A673 (cell line): Measurements from ENCODE around the gene KDELR3. TPM values are rescaled to one million over a fixed set of nuclear protein-coding genes. Genes with fewer than 3 reads are reported as not detected.

ENCODE experiments used
- BruUV-seq: library from RNA; stranded (reverse); fragments of 400-500 nt; replicated peaks from 2 replicates; lab custom pipeline; 2021; lab: Mats Ljungman, UMichigan
- CTCF ChIA-PET: fragments of 300-600 bp; sonication (Branson Sonifier 250); formaldehyde crosslinking; loops from one replicate; lab custom pipeline; 2022; ENCODE audit warnings: antibody characterized with exemption; lab: Charles Lee
- POLR2A ChIA-PET: fragments of 300-600 bp; sonication (Branson Sonifier 250); formaldehyde crosslinking; loops from one replicate; lab custom pipeline; 2022; ENCODE audit warnings: antibody characterized with exemption; ENCODE audit not compliant: low non-redundant PET; lab: Charles Lee
- DNase-seq: peaks from one replicate; pipeline ENCODE4 v3.0.0-alpha.2; 2015; ENCODE audit warnings: low spot score
- H3K27ac ChIP-seq: fragments of 200-600 bp; sonication (generic); 2 replicates; pipeline ENCODE4 v1.5.1; 2016; ENCODE audit warnings: mixed run types, low read depth, mild to moderate bottlenecking, mixed read lengths, antibody characterized with exemption, low read length; ENCODE audit not compliant: poor library complexity, severe bottlenecking
- H3K27me3 ChIP-seq: fragments of 200-600 bp; sonication (generic); replicated peaks from 2 replicates; pipeline ENCODE4 v1.6.1; 2017; ENCODE audit warnings: mixed run types, low read depth, mild to moderate bottlenecking, mixed read lengths, antibody characterized with exemption, low read length; ENCODE audit not compliant: insufficient read depth, poor library complexity
- H3K36me3 ChIP-seq: fragments of 200-600 bp; sonication (generic); 2 replicates; pipeline ENCODE4 v1.6.1; 2016; ENCODE audit warnings: mixed run types, mild to moderate bottlenecking, mixed read lengths, antibody characterized with exemption, low read length; ENCODE audit not compliant: insufficient read depth, poor library complexity, severe bottlenecking
- H3K4me1 ChIP-seq: fragments of 200-600 bp; sonication (generic); 2 replicates; pipeline ENCODE4 v1.6.1; 2017; ENCODE audit warnings: mixed run types, mild to moderate bottlenecking, mixed read lengths, antibody characterized with exemption, low read length; ENCODE audit not compliant: insufficient read depth, poor library complexity, severe bottlenecking
- H3K4me3 ChIP-seq: fragments of 200-600 bp; sonication (generic); 2 replicates; pipeline ENCODE4 v1.5.1; 2016; ENCODE audit warnings: low read depth, mixed run types, mild to moderate bottlenecking, mixed read lengths, low read length; ENCODE audit not compliant: poor library complexity, severe bottlenecking
- H3K9me3 ChIP-seq: fragments of 200-600 bp; sonication (generic); 2 replicates; pipeline ENCODE4 v1.6.1; 2016; ENCODE audit warnings: mixed run types, low read depth, mild to moderate bottlenecking, mixed read lengths, antibody characterized with exemption, low read length; ENCODE audit not compliant: poor library complexity, severe bottlenecking
- CTCF ChIP-seq: fragments of 300-800, 200-600 bp; sonication (generic); conservative IDR thresholded peaks from 2 replicates; pipeline ENCODE4 v1.5.1; 2017; ENCODE audit warnings: low read depth, mild to moderate bottlenecking, antibody characterized with exemption, low read length, moderate library complexity, mixed read lengths
- EZH2 ChIP-seq: fragments of 200-600 bp; sonication (generic); IDR thresholded peaks from 2 replicates; pipeline ENCODE4 v1.6.1; 2017; ENCODE audit warnings: borderline replicate concordance, low read depth, mild to moderate bottlenecking, mixed read lengths, antibody characterized with exemption, low read length; ENCODE audit not compliant: poor library complexity, severe bottlenecking
- intact Hi-C: fragments of 100-400 bp; cut with micrococcal nuclease; formaldehyde crosslinking; loops from one replicate; pipeline ENCODE4 v1.10.0; 2022; ENCODE audit not compliant: unreplicated experiment
- total RNA-seq: library from RNA; stranded (reverse); gene quantifications from 2 replicates; pipeline ENCODE4 v1.2.3, GENCODE V29; 2021

KDELR3 gene
- total RNA-seq, 1 experiment from 2014 or later: 4.0 TPM

- TF ChIP-seq CTCF: no peak
- no peak for TF ChIP-seq EZH2
- DNase-seq: no peak
- no TSS peak for BruUV-seq
- Histone ChIP-seq H3K27ac (no peak overlapping the region), H3K36me3 (no peaks in the 10 kb centered on the region), H3K27me3 (no peaks in the 10 kb centered on the region), H3K4me1 (no peaks in the 10 kb centered on the region), H3K4me3 (no peak overlapping the region), H3K9me3 (no peaks in the 10 kb centered on the region)
- ChIA-PET CTCF (no interaction called here), POLR2A (no interaction called here)
- intact Hi-C loops: no loop called here
Observed at GRCh38 chr22:38419858-38420160, 48.1 kb upstream of the KDELR3 start.

GRCh38 chr22:38420734-38421133 is 47.2 kb upstream of the KDELR3 start:
- ChIA-PET CTCF (no interaction called here), POLR2A (no interaction called here)
- H3K9me3 ChIP-seq: no peaks in the 10 kb centered on the region
- intact Hi-C loops: no loop called here
- no peak overlapping the region for H3K4me3 ChIP-seq
- H3K27ac ChIP-seq: no peak overlapping the region
- no peak for DNase-seq
- H3K4me1 ChIP-seq: no peaks in the 10 kb centered on the region
- H3K27me3 ChIP-seq: no peaks in the 10 kb centered on the region
- H3K36me3 ChIP-seq: no peaks in the 10 kb centered on the region
- no TSS peak for BruUV-seq
- no peak for TF ChIP-seq EZH2
- TF ChIP-seq CTCF: no peak

GRCh38 chr22:38422611-38423511 is 45.0 kb upstream of the KDELR3 start:
- CTCF ChIA-PET: no interaction called here
- H3K4me3 ChIP-seq: no peak overlapping the region
- intact Hi-C loops: no loop called here
- POLR2A ChIA-PET: no interaction called here
- no peak for TF ChIP-seq CTCF
- TF ChIP-seq EZH2: no peak
- H3K4me1 ChIP-seq: no peaks in the 10 kb centered on the region
- H3K36me3 ChIP-seq: no peaks in the 10 kb centered on the region
- no peaks in the 10 kb centered on the region for H3K9me3 ChIP-seq
- H3K27ac ChIP-seq: no peak overlapping the region
- no peaks in the 10 kb centered on the region for H3K27me3 ChIP-seq
- no TSS peak for BruUV-seq
- no peak for DNase-seq
